ENCODE measurements around the gene PCDHB14.
"Not testable (repeated sequence)": the region's sequence is repeated elsewhere in the genome, so short reads cannot be mapped to it uniquely, and the experiment has no call there.

Gene PCDHB14

GRCh38 chr5:141223112-141223783, at the start of gene PCDHB14:
TSS of gene PCDHB14 (plus strand) at chr5:141223343. CDS start at chr5:141223506, 163 bp downstream.
- no peak for DNase-seq (ENCODE audit: low read depth in 2 of 2)

GRCh38 chr5:141174291-141175104, 48.6 kb upstream of the PCDHB14 start:
- not testable (repeated sequence) for DNase-seq (ENCODE audit: low read depth in 2 of 2)

DNA sequence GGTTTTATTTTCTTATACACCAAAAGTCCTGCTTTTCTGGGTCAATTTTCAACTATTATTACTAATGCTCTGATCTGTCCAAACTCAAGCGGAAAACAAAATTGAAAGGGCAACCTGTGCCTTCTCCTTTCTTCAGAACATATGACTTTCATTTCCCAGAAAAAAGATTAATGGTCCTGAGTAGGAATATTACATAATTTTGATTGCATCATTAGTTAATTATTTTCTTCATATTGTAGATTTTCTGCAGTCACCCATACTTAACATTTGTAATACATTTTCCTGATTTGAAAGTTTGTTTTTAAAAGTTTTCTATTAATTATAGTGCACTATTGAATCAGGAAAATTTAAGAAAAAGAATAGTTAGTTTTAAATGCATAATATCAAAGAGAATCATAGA, 47.2 kb upstream of the PCDHB14 start:
- DNase-seq (ENCODE audit: low read depth in 2 of 2), result no peak

- DNase-seq (ENCODE audit: low read depth in 2 of 2), result not testable (repeated sequence)
Observed at GRCh38 chr5:141177577-141178191, 45.5 kb upstream of the PCDHB14 start, which contains the start of gene PCDHB8. TSS of gene PCDHB8 (plus strand) at chr5:141177790. CDS start at chr5:141178035, 245 bp downstream.

DNA sequence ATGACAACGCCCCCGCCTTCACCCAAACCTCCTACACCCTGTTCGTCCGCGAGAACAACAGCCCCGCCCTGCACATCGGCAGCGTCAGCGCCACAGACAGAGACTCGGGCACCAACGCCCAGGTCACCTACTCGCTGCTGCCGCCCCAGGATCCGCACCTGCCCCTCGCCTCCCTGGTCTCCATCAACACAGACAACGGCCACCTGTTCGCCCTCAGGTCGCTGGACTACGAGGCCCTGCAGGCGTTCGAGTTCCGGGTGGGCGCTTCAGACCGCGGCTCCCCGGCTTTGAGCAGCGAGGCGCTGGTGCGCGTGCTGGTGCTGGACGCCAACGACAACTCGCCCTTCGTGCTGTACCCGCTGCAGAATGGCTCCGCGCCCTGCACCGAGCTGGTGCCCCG, 43.8 kb upstream of the PCDHB14 start:
- not testable (repeated sequence) for DNase-seq (ENCODE audit: low read depth in 2 of 2)

- DNase-seq (ENCODE audit: low read depth in 2 of 2), result not testable (repeated sequence)
Observed at GRCh38 chr5:141179876-141180275, 43.3 kb upstream of the PCDHB14 start.

- no peak for DNase-seq (ENCODE audit: low read depth in 2 of 2)
Observed at GRCh38 chr5:141180313-141180712, 42.8 kb upstream of the PCDHB14 start.

DNA sequence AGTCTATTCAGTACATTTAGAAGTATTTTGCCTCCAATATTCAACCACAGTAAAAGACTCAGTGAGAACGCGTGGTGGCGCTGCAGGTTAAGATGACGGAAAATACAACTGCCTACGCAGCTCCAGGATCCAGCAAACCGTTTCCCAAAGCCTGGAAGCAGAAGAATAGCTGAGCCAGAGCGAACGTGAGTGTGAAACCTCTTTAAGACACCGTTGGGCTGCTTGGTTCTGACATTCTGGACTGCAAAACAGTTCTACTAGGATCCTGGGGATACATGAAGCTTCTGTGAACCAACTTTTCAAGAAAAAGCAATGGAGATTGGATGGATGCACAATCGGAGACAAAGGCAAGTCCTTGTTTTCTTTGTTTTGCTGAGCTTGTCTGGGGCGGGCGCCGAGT, 40.9 kb upstream of the PCDHB14 start, which contains the start of gene PCDHB16:
Gene PCDHB16 (plus strand): TSS at position 140 of the 400 bp plus-strand sequence. CDS start 173 bp downstream, at position 313.
- DNase-seq (ENCODE audit: low read depth in 2 of 2), result no peak

DNA sequence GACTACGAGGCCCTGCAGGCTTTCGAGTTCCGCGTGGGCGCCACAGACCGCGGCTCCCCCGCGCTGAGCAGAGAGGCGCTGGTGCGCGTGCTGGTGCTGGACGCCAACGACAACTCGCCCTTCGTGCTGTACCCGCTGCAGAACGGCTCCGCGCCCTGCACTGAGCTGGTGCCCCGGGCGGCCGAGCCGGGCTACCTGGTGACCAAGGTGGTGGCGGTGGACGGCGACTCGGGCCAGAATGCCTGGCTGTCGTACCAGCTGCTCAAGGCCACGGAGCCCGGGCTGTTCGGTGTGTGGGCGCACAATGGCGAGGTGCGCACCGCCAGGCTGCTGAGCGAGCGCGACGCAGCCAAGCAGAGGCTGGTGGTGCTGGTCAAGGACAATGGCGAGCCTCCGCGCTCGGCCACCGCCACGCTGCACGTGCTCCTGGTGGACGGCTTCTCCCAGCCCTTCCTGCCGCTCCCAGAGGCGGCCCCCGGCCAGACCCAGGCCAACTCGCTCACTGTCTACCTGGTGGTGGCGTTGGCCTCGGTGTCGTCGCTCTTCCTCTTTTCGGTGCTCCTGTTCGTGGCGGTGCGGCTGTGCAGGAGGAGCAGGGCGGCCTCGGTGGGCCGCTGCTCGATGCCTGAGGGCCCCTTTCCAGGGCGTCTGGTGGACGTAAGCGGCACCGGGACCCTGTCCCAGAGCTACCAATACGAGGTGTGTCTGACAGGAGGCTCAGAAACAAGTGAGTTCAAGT, 38.9 kb upstream of the PCDHB14 start:
- DNase-seq (ENCODE audit: low read depth in 2 of 2), result not testable (repeated sequence)

DNA sequence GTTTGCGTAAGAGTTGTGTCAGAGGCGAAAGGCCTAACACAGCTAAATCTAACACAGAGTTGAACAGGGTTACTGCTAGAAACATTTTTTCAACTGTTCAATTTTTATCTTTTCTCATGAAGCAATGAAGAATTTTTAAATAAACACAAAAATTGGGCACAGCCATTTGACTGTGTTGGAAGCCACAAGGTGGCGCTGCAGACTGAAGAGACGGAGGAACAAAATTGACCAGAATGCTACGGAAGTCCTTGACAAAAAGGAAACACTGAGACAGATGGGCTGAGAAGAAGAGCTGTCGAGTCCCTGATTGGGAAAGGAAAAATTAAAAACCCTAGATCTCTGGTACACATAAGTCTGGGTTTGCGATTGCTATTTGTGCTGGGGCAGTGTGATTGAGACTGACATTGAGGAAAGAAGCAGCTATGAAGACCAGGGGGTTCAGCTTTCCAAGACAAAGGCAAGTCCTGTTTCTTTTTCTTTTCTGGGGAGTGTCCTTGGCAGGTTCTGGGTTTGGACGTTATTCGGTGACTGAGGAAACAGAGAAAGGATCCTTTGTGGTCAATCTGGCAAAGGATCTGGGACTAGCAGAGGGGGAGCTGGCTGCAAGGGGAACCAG, 36.1 kb upstream of the PCDHB14 start, which contains the start of gene PCDHB9:
Gene PCDHB9 (plus strand): TSS at position 265 of the 616 bp plus-strand sequence. CDS start 158 bp downstream, at position 423.
- no peak for DNase-seq (ENCODE audit: low read depth in 2 of 2)

- DNase-seq (ENCODE audit: low read depth in 2 of 2), result not testable (repeated sequence)
Observed at GRCh38 chr5:141188682-141189081, 34.5 kb upstream of the PCDHB14 start.

DNA sequence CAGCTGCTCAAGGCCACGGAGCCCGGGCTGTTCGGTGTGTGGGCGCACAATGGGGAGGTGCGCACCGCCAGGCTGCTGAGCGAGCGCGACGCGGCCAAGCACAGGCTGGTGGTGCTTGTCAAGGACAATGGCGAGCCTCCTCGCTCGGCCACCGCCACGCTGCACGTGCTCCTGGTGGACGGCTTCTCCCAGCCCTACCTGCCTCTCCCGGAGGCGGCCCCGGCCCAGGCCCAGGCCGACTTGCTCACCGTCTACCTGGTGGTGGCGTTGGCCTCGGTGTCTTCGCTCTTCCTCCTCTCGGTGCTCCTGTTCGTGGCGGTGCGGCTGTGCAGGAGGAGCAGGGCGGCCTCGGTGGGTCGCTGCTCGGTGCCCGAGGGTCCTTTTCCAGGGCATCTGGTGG, 34.0 kb upstream of the PCDHB14 start:
- DNase-seq (ENCODE audit: low read depth in 2 of 2), result not testable (repeated sequence)

- DNase-seq (ENCODE audit: low read depth in 2 of 2), result no peak
Observed at GRCh38 chr5:141192110-141192725, 30.9 kb upstream of the PCDHB14 start, which contains the start of gene PCDHB10. TSS of gene PCDHB10 (plus strand) at chr5:141192353. CDS start at chr5:141192553, 200 bp downstream.

DNA sequence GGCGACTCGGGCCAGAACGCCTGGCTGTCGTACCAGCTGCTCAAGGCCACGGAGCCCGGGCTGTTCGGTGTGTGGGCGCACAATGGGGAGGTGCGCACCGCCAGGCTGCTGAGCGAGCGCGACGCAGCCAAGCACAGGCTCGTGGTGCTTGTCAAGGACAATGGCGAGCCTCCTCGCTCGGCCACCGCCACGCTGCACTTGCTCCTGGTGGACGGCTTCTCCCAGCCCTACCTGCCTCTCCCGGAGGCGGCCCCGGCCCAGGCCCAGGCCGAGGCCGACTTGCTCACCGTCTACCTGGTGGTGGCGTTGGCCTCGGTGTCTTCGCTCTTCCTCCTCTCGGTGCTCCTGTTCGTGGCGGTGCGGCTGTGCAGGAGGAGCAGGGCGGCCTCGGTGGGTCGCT, 28.8 kb upstream of the PCDHB14 start:
- DNase-seq (ENCODE audit: low read depth in 2 of 2), result not testable (repeated sequence)

- no peak for DNase-seq (ENCODE audit: low read depth in 2 of 2)
Observed at GRCh38 chr5:141196363-141196762, 26.8 kb upstream of the PCDHB14 start.

DNA sequence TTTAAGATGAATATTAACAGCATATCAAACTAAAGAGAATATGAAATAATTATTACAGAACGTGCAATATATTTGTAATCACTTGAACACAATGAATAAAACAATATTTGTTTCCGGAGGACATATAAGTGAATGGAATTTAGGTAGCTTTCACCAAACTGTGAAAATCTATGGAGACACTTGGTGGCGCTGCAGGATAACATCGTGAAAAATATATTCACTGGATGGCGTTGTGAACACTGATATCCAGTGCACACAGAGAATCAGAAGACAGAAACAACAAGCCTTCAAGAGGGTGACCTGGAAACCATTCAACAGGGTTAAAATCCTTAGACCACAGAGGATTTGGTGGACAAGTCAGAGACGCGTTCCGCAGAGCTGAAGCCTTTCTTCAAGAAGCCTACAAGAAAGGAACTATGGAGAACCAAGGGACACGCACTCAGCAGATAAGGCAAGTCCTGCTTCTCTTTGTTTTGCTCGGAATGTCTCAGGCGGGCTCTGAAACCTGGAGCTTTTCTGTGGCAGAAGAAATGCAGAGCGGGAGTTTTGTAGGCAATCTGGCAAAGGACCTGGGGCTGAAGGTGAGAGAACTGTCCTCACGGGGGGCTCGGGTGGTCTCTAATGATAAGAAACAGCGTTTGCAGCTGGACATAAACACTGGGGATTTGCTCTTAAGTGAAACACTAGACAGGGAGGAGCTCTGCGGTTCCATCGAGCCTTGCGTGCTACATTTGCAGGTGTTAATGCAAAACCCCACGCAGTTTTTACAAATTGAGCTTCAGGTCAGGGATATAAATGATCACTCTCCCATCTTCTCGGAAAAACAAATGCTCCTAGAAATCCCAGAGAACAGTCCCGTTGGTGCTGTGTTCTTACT, 23.5 kb upstream of the PCDHB14 start, which contains the start of gene PCDHB11:
Gene PCDHB11 (plus strand): TSS at position 269 of the 877 bp plus-strand sequence. CDS start 148 bp downstream, at position 417.
- DNase-seq (ENCODE audit: low read depth in 2 of 2), result no peak

DNA sequence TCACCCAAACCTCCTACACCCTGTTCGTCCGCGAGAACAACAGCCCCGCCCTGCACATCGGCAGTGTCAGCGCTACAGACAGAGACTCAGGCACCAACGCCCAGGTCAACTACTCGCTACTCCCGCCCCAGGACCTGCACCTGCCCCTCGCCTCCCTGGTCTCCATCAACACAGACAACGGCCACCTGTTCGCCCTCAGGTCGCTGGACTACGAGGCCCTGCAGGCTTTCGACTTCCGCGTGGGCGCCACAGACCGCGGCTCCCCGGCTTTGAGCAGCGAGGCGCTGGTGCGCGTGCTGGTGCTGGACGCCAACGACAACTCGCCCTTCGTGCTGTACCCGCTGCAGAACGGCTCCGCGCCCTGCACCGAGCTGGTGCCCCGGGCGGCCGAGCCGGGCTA, 22.0 kb upstream of the PCDHB14 start:
- DNase-seq (ENCODE audit: low read depth in 2 of 2), result not testable (repeated sequence)

DNA sequence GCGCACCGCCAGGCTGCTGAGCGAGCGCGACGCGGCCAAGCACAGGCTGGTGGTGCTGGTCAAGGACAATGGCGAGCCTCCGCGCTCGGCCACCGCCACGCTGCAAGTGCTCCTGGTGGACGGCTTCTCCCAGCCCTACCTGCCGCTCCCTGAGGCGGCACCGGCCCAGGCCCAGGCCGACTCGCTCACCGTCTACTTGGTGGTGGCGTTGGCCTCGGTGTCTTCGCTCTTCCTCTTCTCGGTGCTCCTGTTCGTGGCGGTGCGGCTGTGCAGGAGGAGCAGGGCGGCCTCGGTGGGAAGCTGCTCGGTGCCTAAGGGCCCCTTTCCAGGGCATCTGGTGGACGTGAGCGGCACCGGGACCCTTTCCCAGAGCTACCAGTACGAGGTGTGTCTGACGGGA, 21.5 kb upstream of the PCDHB14 start:
- not testable (repeated sequence) for DNase-seq (ENCODE audit: low read depth in 2 of 2)

- DNase-seq (ENCODE audit: low read depth in 2 of 2), result no peak
Observed at GRCh38 chr5:141208478-141208877, 14.7 kb upstream of the PCDHB14 start, which contains the start of gene PCDHB12. TSS of gene PCDHB12 (plus strand) at chr5:141208719. CDS start at chr5:141208908, 189 bp downstream.

Data from stimulated activated CD8-positive, alpha-beta memory T cell treated with anti-CD3 and anti-CD28 coated beads, Interleukin-2, amount 100 ng/mL, for 1 hour (primary cell).